ENCODE data around the gene WWC2.

DNA sequence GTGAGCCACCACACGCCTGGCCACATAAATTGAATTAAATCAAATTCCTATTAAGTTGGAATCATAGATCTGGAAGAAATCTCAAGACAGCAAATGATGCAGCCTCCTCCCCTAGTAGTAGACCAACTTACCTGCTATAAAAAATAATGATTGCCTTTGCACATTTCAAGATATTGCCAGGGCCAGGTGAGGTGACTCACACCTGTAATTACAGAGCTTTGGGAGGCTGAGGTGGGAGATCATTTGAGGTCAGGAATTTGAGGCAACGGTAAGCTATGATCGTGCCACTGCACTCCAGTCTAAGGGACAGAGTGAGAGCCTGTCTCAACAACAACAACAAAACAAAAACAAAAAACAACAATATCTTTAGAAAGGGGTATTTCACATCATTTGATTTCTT lies 17.0 kb upstream of the WWC2 start:
- TF ChIP-seq CTCF (IDR thresholded peaks at IDR 0.05): no peak
- no peak for TF ChIP-seq POLR2A (IDR thresholded peaks at IDR 0.05)

Data from Peyer's patch (tissue), 4 donors.